ENCODE data around the gene CCDC91. TPM values are rescaled to one million over a fixed set of nuclear protein-coding genes. Genes with fewer than 3 reads are reported as not detected.
"Not testable (repeated sequence)": the region's sequence is repeated elsewhere in the genome, so short reads cannot be mapped to it uniquely, and the experiment has no call there.

The CCDC91 gene
- total RNA-seq, 2 donors from 2014 or later, result 13.6 to 25.5 TPM

GRCh38 chr12:28476206-28476605 lies 285.9 kb downstream of the CCDC91 start:
- Mint-ChIP-seq H3K36me3 (peaks cover 29 to 33% of the 10 kb centered on the region in 2 donors), H3K9me3 (peaks cover 12% of the 10 kb centered on the region in 2 donors)
- not testable (repeated sequence) for H3K27ac Mint-ChIP-seq; ATAC-seq; DNase-seq (ENCODE audit: low spot score in 2 of 2)

GRCh38 chr12:28479097-28479496 lies 288.8 kb downstream of the CCDC91 start:
- Mint-ChIP-seq H3K9me3 (peaks cover 12% of the 10 kb centered on the region in 2 donors), H3K36me3 (peaks cover 26 to 27% of the 10 kb centered on the region in 2 donors)
- not testable (repeated sequence) for DNase-seq (ENCODE audit: low spot score in 2 of 2); H3K27ac Mint-ChIP-seq; ATAC-seq

GRCh38 chr12:28479683-28480082 lies 289.4 kb downstream of the CCDC91 start:
- Mint-ChIP-seq H3K9me3 (peaks cover 8 to 12% of the 10 kb centered on the region in 2 donors), H3K36me3 (peaks cover 20 to 26% of the 10 kb centered on the region in 2 donors), H3K27ac (no peak overlapping the region)
- DNase-seq (ENCODE audit: low spot score in 2 of 2) (no peak), ATAC-seq (no peak)

- no peaks in the 10 kb centered on the region for H3K36me3 Mint-ChIP-seq
- ATAC-seq, result no peak
- no peaks in the 10 kb centered on the region for H3K9me3 Mint-ChIP-seq
- DNase-seq (ENCODE audit: low spot score in 2 of 2), result no peak
- H3K27ac Mint-ChIP-seq, result no peak overlapping the region
Measured at GRCh38 chr12:28484156-28484555, 293.9 kb downstream of the CCDC91 start.

GRCh38 chr12:28486521-28486920 lies 296.3 kb downstream of the CCDC91 start:
- Mint-ChIP-seq H3K9me3 (no peaks in the 10 kb centered on the region), H3K36me3 (no peaks in the 10 kb centered on the region), H3K27ac (no peak overlapping the region)
- no peak for DNase-seq (ENCODE audit: low spot score in 2 of 2)
- no peak for ATAC-seq

GRCh38 chr12:28489246-28489645 lies 299.0 kb downstream of the CCDC91 start:
- ATAC-seq (no peak), DNase-seq (ENCODE audit: low spot score in 2 of 2) (no peak)
- Mint-ChIP-seq H3K36me3 (no peaks in the 10 kb centered on the region), H3K27ac (no peak overlapping the region), H3K9me3 (no peaks in the 10 kb centered on the region)

GRCh38 chr12:28497889-28498411 lies 307.7 kb downstream of the CCDC91 start:
- no peak overlapping the region for H3K27ac Mint-ChIP-seq
- H3K36me3 Mint-ChIP-seq, result peaks cover 10 to 17% of the 10 kb centered on the region in 2 donors
- DNase-seq (ENCODE audit: low spot score in 2 of 2) (peak in 1 of 2 donors; percentile 9), ATAC-seq (peak; percentile 83 to 98)
- peaks cover 0 to 5% of the 10 kb centered on the region in 2 donors for H3K9me3 Mint-ChIP-seq

- peaks cover 10 to 17% of the 10 kb centered on the region in 2 donors for H3K36me3 Mint-ChIP-seq
- no peak overlapping the region for H3K27ac Mint-ChIP-seq
- H3K9me3 Mint-ChIP-seq, result peaks cover 0 to 5% of the 10 kb centered on the region in 2 donors
- DNase-seq (ENCODE audit: low spot score in 2 of 2), result no peak
- ATAC-seq, result no peak
Measured at GRCh38 chr12:28498850-28499249, 308.6 kb downstream of the CCDC91 start.

- ATAC-seq (no peak), DNase-seq (ENCODE audit: low spot score in 2 of 2) (no peak)
- no peak overlapping the region for H3K27ac Mint-ChIP-seq
- H3K36me3 Mint-ChIP-seq, result peaks cover 10 to 21% of the 10 kb centered on the region in 2 donors
- peaks cover 0 to 5% of the 10 kb centered on the region in 2 donors for H3K9me3 Mint-ChIP-seq
Measured at GRCh38 chr12:28500373-28501024, 310.2 kb downstream of the CCDC91 start.

GRCh38 chr12:28506271-28506670 lies 316.0 kb downstream of the CCDC91 start:
- Mint-ChIP-seq H3K36me3 (peaks cover 21 to 24% of the 10 kb centered on the region in 2 donors), H3K9me3 (peaks cover 9 to 18% of the 10 kb centered on the region in 2 donors), H3K27ac (no peak overlapping the region)
- no peak for ATAC-seq
- no peak for DNase-seq (ENCODE audit: low spot score in 2 of 2)

- DNase-seq (ENCODE audit: low spot score in 2 of 2) (no peak), ATAC-seq (no peak)
- peaks cover 9 to 14% of the 10 kb centered on the region in 2 donors for H3K9me3 Mint-ChIP-seq
- H3K36me3 Mint-ChIP-seq, result peaks cover 18 to 20% of the 10 kb centered on the region in 2 donors
- H3K27ac Mint-ChIP-seq, result no peak overlapping the region
Measured at GRCh38 chr12:28507033-28507432, 316.8 kb downstream of the CCDC91 start.

- no peak for DNase-seq (ENCODE audit: low spot score in 2 of 2)
- H3K27ac Mint-ChIP-seq, result peak overlapping the region in 1 of 2 donors; percentile 6
- no peak for ATAC-seq
- H3K36me3 Mint-ChIP-seq, result peaks cover 16 to 18% of the 10 kb centered on the region in 2 donors
- H3K9me3 Mint-ChIP-seq, result peaks cover 9 to 13% of the 10 kb centered on the region in 2 donors
Measured at GRCh38 chr12:28507867-28508266, 317.6 kb downstream of the CCDC91 start.

- Mint-ChIP-seq H3K36me3 (peaks cover 14 to 26% of the 10 kb centered on the region in 2 donors), H3K9me3 (peaks cover 7 to 13% of the 10 kb centered on the region in 2 donors), H3K27ac (no peak overlapping the region)
- DNase-seq (ENCODE audit: low spot score in 2 of 2), result no peak
- ATAC-seq, result no peak
Measured at GRCh38 chr12:28512406-28512805, 322.1 kb downstream of the CCDC91 start.

- Mint-ChIP-seq H3K27ac (no peak overlapping the region), H3K9me3 (peaks cover 5 to 13% of the 10 kb centered on the region in 2 donors), H3K36me3 (peaks cover 13 to 30% of the 10 kb centered on the region in 2 donors)
- DNase-seq (ENCODE audit: low spot score in 2 of 2) (no peak), ATAC-seq (no peak)
Measured at GRCh38 chr12:28512876-28513275, 322.6 kb downstream of the CCDC91 start.

GRCh38 chr12:28513983-28514382 lies 323.7 kb downstream of the CCDC91 start:
- Mint-ChIP-seq H3K9me3 (peaks cover 7 to 10% of the 10 kb centered on the region in 2 donors), H3K27ac (no peak overlapping the region), H3K36me3 (peaks cover 22 to 30% of the 10 kb centered on the region in 2 donors)
- DNase-seq (ENCODE audit: low spot score in 2 of 2), result no peak
- no peak for ATAC-seq

- Mint-ChIP-seq H3K27ac (no peak overlapping the region), H3K9me3 (peaks cover 7% of the 10 kb centered on the region in 2 donors), H3K36me3 (peaks cover 33 to 46% of the 10 kb centered on the region in 2 donors)
- DNase-seq (ENCODE audit: low spot score in 2 of 2) (no peak), ATAC-seq (no peak)
Measured at GRCh38 chr12:28517101-28517500, 326.8 kb downstream of the CCDC91 start.

- peaks cover 25 to 28% of the 10 kb centered on the region in 2 donors for H3K9me3 Mint-ChIP-seq
- H3K27ac Mint-ChIP-seq, result no peak overlapping the region
- ATAC-seq, result no peak
Measured at GRCh38 chr12:28527631-28528249, 337.5 kb downstream of the CCDC91 start.

More at GRCh38 chr12:28527631-28528249, 337.5 kb downstream of the CCDC91 start:
- H3K36me3 Mint-ChIP-seq, result peaks cover 48 to 52% of the 10 kb centered on the region in 2 donors
- DNase-seq (ENCODE audit: low spot score in 2 of 2), result no peak
